Stimulated activated CD8-positive, alpha-beta memory T cell treated with anti-CD3 and anti-CD28 coated beads, Interleukin-7, amount 100 ng/mL, for 24 hours (primary cell): ENCODE results near the gene MAP3K14.
"Not testable (repeated sequence)": the region's sequence is repeated elsewhere in the genome, so short reads cannot be mapped to it uniquely, and the experiment has no call there.

Source experiments
- DNase-seq: peaks from one replicate; pipeline ENCODE4 v3.0.0-alpha.2; 2020; ENCODE audit warnings: low read depth

The MAP3K14 gene

GRCh38 chr17:45315648-45316433, 979 bp downstream of the MAP3K14 start:
- no peak for DNase-seq

DNA sequence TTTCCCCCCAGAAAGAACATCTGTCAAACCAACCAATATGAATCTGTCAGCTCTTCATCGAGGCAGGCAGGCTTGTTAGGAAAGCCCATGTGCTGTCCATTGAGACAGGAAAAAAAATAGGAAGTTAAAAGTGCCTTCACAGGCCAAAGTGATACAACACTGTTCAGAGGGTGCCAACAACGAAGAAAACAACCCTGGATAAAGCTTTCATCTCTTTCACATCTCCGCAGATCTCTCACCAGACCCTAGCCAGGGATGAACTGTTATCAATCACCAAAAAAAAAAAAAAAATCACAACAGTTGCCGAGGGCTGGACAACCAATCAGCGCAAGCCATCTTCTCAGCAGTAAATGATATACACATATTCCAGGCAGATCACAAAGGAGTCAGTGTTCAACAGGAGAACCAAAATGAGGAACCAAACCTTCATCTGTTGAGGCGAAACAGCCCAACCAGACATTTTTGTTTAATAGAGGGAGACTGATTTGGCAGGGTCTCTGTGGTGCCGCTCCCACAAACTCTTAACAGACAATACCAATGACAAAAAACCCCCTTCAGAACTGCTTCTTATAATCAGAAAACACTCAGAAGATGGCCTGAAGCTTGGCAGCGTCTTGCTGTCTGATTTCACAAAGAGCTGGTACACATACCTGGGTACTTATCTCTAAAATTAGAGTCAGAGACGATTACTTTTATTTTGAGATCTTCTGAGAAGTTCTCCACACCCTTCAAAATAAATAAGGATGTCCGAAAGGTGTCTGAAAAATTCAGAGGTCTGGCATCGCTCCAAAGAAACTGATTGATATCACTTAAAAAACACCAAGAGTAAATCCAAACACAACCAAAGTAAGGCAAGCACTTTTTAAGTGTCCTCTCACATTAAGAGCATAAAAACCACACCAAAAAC, 1.8 kb downstream of the MAP3K14 start:
- no peak for DNase-seq

- DNase-seq: no peak
Observed at GRCh38 chr17:45313996-45314740, 2.7 kb downstream of the MAP3K14 start.

DNA sequence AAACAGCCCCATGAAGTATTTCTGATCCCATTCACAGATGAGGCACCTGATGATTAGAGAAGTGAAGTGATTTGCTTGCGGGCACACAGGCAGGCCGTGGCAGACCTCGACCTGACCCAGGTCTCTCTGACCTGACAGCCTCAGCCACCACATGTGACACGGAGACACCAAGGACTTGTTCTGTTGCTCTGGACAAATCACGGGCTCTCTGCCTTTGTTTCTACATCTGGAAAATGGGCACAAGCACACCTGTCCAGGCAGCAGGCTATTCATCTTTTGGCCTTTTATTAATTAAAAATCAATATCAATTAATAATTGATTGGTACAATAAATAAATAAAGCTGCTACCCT, 3.4 kb downstream of the MAP3K14 start:
- no peak for DNase-seq

GRCh38 chr17:45312477-45313420, 4.1 kb downstream of the MAP3K14 start:
- DNase-seq: no peak

DNA sequence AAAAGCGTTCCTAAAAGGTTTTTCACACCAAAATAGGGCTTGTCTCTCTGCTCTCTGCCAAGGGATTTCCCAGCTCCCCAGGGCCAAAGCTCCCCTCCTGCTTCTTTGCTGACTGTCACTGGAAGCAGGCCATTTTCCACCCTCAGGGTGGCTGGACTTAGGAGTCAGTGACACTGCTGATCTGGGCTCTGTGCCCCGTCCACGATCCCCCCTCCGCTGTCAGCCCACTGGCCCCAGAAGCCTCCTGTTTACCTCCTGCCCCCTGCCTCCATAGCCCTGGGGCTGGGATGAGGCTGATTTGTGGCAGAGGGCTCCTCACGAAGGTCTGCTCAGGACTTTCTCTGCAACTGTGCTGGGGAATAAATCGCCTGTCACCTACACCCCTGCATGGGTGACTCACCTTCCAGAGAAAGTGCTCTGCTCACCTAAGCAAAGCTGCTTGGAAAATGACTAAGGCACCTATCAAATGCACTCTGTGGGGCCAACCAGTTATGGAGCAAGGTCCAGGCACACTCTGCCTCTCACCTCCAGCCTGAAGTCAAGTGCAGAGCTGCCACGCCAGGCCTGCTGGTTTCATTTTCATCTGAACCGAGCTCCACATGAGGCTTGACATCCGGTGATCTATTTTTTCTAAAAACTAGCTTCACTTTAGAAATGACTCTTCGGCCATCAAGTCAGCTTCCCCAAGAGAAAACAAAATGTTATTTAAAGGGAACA, 4.9 kb downstream of the MAP3K14 start:
- DNase-seq: peak; percentile 56

- no peak for DNase-seq
Observed at GRCh38 chr17:45311401-45311759, 5.4 kb downstream of the MAP3K14 start.

- no peak for DNase-seq
Observed at GRCh38 chr17:45310380-45311324, 6.2 kb downstream of the MAP3K14 start.

GRCh38 chr17:45309400-45309799, 7.4 kb downstream of the MAP3K14 start:
- DNase-seq: no peak

DNA sequence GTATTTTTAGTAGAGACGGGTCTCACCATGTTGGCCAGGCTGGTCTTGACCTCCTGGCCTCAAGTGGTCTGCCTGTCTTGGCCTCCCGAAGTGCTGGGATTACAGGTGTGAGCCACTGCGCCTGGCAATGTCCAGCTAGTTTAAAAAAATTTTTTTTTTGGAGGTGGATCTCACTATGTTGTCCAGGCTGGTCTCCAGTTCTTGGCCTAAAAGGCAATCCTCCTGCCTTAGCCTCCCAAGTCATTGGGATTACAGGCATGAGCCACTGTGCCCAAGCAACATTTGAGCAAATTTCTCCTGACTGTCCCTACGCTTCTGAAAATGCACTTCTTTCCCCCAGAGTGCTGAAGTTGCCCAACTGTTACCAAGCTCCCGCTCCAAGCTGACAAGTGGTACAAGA, 8.0 kb downstream of the MAP3K14 start:
- DNase-seq: no peak

DNA sequence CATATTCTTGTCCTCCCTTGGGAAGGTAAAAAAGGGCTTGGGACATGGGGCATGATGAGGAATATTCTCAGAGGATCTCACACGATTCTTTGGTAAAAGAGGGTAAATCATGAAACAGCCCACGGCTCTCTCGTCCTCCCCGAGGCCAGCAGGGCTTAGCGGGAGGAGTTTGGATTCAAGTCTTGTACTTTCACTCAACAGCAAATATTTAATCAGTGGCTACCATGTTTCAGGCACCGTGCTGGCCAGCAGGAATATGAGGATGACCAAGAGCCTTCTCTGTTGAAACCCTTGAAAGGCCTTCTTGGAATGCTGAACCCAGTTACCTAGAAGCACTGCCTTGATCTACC, 8.8 kb downstream of the MAP3K14 start:
- no peak for DNase-seq

DNA sequence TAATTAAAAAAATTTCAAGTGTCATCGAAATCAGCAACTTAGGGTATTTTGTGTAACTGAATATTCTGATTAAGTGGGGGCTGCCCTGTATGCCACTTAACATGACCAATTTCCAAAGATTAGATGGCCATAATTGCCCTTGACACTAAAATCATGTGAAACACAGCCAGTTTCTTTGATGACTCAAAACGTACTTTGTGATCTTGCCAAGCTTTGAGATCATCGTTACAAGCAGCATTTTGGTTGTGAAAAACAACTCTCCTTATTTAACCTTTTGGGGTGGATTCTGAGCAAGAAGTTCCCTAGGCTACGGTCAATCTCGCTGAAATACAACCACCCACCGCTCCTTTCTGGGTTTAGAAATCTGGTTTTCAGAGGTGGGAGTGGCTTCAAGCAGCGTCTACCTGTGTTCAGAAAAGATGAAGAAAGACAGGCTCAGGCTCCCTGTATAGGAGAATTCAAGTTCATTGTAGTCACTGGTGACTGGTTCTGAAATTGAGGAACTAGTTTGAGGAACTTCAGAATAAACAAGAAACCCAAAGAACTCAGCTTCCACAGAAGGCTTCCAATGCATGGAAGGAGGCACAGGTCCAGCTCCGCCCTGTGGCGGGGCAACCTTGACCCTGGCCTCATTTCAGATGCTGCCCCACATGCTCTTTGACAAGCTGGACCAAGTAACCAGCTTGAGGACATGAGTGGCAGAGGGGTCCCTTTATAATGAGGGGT, 9.4 kb downstream of the MAP3K14 start:
- DNase-seq: no peak

GRCh38 chr17:45306623-45307022, 10.2 kb downstream of the MAP3K14 start:
- DNase-seq: no peak

- no peak for DNase-seq
Observed at GRCh38 chr17:45306094-45306493, 10.7 kb downstream of the MAP3K14 start.

GRCh38 chr17:45305530-45306087, 11.2 kb downstream of the MAP3K14 start:
- no peak for DNase-seq

DNA sequence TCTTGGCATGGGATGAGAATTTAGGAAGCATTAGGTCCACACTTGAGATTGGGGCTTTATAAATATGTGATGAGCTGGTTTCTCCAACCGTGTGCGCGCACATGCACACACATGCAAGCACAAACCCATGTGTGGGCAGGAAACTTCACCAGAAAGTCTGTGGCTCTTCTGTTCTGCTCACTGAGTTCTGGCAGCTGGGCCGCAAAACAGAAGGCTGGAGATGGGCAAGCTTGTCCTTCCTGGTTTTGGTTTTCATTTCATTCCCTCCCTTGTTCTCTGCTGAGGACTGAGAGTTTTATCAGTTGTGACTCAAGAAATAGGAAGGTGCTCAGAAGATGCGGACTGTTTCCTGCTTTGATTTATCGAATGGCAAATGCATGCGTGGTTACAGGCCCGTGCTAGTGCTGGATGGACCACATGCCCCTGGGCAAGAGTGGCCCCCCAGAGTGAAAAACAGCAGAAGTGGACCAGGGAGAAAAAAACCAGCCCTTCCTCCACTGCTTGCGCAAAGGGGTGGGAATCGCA, 14.1 kb downstream of the MAP3K14 start:
- no peak for DNase-seq

- not testable (repeated sequence) for DNase-seq
Observed at GRCh38 chr17:45302220-45302619, 14.6 kb downstream of the MAP3K14 start.

GRCh38 chr17:45301674-45302073, 15.1 kb downstream of the MAP3K14 start:
- DNase-seq: no peak
